HG02970 (cell line): Measurements from ENCODE around the gene PEDS1.
"Not testable (repeated sequence)": the region's sequence is repeated elsewhere in the genome, so short reads cannot be mapped to it uniquely, and the experiment has no call there.

ENCODE experiments used
- ATAC-seq: cut with Tn5 transposase; IDR thresholded peaks from one replicate; pipeline ENCODE4 v1.9.1; 2021; ENCODE audit warnings: mild to moderate bottlenecking, moderate library complexity, moderate number of reproducible peaks; ENCODE audit not compliant: unreplicated experiment, low FRiP score

The PEDS1 gene

DNA sequence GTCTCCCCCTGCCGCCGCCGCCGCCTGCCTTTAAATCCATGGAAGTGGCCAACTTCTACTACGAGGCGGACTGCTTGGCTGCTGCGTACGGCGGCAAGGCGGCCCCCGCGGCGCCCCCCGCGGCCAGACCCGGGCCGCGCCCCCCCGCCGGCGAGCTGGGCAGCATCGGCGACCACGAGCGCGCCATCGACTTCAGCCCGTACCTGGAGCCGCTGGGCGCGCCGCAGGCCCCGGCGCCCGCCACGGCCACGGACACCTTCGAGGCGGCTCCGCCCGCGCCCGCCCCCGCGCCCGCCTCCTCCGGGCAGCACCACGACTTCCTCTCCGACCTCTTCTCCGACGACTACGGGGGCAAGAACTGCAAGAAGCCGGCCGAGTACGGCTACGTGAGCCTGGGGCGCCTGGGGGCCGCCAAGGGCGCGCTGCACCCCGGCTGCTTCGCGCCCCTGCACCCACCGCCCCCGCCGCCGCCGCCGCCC lies 37.6 kb upstream of the PEDS1 start:
- ATAC-seq: peak; percentile 13

DNA sequence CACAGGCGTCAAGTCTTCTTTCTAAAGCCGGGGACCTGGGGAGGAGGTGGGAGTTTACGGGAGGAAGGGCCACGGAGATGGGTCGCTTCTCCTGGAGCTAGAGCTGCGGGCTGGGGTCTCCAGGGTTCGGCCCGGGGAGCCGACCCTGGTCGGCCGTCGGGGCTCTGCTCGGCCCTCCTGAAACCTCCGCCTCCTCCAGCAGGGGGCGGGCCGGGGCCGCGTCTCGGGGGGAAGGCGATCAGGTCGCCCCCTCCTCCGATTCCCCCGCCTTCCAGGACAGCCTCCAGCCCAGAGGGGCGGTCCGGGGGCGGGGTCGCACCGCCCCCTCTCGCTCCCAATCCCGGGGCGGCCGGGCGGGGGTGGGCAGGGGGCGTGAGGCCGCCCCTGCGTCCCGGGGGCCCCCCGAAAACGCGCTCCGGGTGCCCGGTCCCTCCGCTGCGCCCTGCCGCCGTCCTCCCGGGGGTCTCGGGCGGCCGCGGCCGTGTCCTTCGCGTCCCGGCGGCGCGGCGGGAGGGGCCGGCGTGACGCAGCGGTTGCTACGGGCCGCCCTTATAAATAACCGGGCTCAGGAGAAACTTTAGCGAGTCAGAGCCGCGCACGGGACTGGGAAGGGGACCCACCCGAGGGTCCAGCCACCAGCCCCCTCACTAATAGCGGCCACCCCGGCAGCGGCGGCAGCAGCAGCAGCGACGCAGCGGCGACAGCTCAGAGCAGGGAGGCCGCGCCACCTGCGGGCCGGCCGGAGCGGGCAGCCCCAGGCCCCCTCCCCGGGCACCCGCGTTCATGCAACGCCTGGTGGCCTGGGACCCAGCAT lies 36.9 kb upstream of the PEDS1 start, which contains the start of gene CEBPB:
Gene CEBPB (plus strand): TSS at position 580 of the 814 bp plus-strand sequence. CDS start 204 bp downstream, at position 784.
- peak; percentile 38 for ATAC-seq

DNA sequence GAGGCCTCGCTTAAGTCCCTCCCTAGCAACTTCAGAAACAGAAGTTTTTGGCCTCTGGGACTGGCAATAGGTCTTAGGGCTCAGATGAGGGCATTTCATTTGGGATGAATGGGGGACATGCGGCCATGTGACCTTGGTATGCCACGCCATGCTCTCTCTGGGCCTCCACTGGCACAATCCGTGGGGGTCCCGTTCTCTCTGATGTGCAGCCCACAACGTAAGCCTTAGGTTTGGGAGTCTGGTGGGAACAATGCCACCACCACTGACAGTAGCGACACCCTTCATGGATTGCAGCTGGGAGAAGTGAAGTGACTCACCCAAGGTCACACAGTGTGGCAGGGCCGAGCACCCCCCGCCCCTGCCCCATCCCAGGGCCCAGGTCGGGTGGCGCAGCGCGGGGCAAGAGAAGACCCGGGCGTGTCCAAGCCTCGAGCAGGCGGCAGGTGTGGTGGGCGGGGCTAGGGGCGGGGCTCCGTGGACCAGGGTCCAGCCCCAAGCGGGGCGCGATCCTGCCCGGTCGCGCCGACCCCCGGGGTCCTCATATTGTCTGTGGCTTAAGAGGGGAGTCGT lies 36.2 kb upstream of the PEDS1 start:
- ATAC-seq: no peak

DNA sequence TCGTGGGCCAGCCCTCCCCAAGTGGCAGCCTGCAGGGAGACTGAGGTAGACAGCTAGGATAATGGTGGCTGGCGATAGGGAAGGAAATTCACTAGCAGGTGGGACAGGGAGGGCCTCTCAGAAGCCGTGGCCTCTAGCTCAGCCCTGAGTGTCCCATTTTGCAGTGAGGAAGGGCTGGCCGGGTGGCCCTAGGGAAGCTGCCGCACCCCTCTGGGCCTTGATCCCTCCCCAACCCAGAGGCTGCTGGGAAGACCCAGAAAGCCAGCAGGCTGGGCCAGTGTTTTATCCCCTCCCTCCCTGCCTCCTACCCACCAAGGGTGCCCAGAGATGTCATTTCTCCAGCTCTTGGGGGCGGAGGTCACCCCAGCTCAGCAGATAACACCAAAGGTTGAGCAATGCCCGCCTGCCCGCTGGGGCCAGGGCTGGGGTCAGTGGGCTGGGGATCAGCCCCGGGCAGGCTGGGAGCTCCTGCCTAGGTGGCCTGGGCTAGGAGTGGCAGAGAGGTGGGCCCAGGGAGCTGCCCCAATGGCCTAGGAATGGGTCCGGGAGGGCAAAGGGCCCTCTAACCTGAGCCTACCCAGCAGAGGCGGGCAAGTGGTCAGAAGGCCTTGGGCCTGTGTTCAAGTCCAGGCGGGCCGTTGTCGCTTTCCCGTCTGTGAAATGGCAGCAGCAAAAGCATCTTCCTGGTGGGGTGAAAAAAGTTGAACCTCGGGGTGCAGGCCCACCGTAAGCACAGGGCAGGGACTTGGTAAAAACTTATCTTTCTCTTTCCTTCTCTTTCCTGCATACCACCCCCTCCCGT lies 35.6 kb upstream of the PEDS1 start:
- ATAC-seq: no peak

DNA sequence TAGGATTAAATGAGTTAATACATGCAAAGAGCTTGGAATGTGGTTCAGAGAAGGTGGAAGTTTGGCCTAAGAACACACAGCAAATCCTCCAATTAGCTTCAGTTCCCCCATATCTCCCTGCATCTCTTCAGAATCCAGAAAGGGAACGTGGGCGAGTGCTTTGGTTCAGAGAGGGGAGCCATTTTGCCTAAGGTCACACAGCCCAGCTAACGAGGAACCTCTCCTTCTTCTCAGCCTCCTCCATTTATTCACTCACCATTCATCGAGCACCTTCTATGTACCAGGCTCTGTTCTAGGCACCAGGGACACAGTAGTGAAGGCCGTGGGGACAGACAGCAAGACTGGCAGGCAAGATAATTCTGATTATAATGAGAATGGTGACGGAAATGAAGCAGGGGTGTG lies 34.8 kb upstream of the PEDS1 start:
- no peak for ATAC-seq

DNA sequence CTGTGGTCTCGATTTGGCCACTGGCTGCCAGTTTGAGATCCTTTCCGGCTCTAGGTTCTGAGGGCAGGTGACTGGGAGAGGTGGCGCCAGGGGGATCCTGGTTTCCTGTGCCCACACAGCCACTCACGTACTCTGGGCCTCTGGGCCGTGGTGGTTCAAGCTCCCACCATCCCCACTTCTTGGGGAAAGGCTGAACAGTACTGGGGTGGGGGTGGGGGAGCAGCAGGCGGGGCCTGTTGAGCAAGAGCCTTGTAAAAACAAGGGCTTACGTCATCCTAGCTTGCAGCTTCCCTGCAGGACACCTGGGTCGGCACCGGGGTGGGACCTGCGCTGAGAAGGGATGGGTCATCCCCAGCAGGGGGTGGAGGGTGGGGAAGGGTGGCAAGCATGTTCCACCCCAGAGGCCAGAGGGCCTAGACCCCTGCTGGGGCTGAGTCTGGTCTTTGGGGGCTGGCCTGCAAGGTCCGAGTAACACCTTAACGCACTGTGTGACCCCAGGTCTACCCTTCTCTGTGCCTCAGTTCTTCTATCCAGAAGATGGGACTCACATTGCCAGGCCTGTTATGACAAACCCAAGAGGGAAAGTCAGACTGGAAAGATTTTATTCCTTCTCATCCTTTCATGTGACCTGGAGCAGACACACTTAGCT lies 34.0 kb upstream of the PEDS1 start:
- ATAC-seq: no peak

DNA sequence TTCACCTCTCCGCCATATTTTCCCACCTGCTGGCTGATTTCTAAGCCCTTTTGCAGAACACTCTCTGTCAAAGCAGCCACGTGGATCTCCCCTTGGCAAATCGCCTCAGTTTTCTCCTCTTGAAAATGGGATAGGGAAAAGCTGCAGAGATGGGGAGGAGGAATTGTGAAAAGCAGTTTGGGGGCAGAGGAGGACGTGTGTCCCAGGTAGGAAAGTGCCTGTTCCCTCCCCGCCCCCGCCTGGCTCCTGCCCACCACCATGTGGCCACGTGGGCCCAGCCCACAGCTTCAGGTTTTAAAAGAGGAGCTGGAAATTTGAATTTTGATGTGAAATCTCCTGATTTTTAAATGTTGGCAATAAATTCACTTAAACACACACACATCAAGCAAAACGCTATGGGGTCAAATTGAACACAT lies 33.5 kb upstream of the PEDS1 start:
- ATAC-seq: no peak

DNA sequence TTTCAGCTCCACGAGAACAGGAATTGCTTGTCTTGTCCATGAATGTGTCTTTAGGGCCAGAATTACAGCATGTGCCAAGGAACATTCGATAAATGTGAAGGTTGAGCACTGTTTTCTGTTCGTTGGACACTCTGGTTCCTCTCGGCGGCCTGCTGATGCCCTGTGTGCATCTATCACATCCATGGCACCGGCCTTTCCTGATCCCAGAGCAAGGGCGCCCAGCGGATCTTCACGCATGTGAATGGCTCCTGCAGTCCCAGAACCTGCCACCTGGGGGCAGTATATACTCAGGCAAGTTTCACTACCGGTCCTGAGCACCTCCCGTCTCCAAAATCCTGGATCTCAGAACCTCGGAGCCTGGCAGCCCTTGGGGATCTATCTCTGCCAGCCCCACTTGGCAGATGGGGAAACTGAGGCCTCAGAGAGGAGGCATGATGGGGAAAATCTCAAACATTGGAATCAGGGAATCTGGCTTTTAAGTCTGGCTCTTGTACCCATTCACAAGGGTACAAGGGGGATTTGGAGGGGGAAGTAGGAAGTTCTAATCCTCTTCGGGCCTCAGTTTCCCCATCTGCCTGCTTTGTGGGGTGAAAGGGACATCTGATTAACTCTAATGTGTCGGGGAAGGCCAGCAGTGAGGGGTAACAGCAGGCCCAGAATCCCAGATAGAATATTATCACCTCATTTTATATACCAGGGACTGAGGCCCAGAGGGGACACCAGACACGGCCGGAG lies 32.8 kb upstream of the PEDS1 start:
- ATAC-seq: no peak

DNA sequence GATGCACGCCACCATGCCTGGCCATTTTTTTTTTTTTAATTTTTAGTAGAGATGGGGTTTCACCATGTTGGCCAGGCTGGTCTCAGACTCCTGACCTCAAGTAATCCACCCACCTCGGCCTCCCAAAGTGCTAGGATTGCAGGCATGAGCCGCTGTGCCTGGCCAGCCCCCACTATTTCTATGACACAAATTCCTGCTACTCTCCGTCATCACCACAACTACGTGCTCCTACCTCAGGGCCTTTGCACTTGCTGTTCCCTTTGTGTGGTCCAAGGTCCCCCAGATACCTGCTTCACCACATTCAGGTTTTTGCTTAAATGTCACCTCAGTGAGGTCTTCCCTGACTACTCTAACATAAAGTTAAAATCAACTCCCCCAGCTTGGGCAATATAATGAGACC lies 31.9 kb upstream of the PEDS1 start:
- no peak for ATAC-seq

DNA sequence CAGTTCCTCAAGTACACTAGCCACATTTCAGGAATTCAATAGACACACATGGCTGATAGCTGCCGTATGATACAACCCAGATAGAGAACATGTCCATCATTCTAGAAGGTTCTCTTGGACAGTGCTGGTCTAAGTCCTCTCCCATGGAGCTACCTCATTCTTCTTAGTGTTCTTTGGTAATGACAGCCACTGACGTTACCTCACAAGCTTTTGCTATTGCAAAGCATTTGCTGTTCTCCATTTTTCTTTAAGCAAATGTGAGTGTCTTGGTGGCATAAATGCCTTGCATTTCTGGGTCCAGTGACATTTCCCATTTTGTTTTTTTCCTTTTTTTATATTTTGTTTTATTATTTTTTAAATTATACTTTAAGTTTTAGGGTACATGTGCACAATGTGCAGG lies 28.8 kb upstream of the PEDS1 start:
- ATAC-seq: no peak

DNA sequence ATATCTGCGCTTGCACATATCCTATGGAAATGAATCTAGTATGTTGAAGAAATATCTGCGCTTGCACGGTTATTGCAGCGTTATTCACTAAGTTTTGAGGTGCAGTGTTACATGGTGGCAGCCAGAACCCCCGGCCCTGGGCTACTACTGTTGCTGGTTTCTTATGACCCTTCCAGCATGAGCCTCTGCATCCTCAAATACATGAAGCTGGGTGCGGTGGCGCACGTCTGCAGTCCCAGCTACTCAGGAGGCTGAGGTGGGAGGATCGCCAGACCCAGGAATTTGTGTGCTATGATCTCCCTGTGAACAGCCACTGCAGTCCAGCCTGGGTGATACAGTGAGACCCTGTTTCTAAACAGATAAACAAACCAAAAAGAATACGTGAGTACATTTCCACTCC lies 27.8 kb upstream of the PEDS1 start:
- no peak for ATAC-seq

DNA sequence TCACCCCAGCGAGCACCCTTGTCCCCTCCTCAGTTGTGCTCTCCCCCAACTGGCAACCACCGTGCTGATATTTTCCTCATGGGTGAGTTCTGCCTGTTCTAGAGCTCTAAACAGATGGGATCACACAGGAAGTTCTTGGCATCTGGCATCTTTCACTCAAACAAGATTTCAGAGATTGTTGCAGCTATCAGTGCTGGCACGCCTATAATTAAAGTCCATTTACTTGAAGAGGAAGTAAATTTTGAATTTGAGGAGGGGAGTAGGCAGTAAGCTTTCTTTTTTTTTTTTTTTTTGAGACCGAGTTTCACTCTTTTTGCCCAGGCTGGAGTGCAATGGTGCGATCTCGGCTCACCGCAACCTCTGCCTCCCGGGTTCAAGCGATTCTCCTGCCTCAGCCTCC lies 25.1 kb upstream of the PEDS1 start:
- ATAC-seq: not testable (repeated sequence)

DNA sequence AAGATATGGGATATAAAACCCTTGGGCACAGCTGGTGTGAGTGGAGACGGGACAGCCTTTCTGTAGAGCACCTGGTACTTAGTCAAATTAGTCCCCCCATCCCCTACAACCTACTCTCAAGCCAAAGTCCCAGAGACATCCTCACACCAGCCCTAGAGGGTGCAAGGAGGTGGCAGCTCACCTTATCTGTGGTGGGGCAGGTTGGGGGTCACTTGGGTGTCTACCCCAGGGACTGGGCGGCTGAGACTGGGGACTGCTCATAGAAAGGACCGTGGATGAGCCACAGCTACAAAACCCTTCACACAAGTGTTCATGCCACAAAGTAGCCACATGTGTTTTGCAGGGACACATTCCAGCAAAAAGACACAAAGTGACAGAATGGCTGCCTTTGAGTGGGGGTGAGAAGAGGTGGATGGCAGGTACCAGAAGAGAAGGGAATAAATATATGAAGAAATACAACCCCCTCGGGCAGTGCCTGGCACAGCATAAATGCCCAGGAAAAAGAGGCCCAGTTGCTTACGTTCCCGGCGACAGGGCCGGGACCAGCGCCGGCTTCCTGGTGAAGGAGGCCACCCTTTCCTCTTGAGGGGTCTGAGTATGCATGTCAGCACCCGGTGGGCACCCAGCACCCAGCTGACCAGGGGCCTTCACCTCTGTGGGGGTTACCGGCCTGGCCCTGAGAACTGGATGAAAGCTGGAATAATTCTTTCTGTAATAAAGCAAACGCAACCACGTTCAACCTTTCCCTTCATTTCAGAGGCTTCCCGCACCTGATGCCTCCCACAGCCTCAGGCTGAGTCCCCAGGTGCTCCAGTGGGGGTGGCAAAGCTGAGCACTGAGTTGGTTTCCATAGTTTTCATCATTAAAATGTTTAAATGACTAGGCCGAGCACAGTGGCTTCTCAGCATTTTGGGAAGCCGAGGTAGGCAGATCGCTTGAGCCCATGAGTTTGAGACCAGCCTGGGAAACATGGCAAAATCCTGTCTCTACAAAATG lies 22.7 kb upstream of the PEDS1 start:
- ATAC-seq: no peak

DNA sequence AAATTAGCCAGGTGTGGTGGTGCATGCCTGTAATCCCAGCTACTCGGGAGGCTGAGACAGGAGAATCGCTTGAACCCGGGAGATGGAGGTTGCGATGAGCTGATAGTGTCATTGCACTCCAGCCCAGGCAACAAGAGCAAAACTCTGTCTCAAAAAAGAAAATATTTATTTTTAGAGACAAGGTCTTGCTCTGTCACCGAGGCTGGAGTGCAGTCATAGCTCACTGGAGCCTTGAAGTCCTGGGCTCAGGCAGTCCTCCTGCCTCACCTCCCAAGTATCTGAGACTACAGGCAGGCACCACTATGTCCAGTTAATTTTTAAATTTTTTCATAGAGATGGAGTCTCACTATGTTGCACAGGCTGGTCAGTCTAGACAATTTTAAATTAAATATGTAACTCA lies 20.9 kb upstream of the PEDS1 start:
- no peak for ATAC-seq

DNA sequence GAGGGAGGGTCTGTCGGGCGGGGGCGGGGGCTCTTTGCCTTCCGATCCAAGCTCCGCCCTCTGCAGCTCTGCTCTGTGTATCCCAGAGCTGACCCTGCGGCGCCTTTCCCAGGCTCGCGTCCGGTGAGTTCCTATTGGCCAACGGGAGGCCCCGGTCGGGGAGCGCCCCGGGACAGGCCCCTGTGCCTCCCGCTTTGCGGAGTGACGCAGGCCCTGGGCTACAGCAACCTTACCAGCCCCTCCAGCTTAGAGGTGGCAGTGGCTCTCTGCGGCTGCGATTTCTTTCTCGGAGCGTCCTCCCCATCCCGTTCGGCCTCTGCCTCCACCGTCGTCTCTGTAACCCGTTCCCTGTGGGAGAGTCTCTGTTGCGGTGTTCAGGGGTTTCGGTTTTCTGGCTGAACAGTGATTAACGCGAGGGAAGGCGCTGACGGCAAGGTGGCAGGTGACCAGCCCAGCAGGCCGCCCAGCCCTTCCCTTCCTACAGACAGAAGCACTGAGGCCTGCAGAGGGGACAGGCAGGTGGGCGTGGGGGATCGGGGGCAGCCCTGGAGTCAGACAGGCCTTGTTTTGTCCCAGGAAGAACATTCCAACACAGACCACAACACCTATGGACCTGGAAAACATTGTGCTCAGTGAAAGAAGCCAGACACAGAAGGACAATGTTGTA lies 19.0 kb upstream of the PEDS1 start:
- ATAC-seq: no peak

DNA sequence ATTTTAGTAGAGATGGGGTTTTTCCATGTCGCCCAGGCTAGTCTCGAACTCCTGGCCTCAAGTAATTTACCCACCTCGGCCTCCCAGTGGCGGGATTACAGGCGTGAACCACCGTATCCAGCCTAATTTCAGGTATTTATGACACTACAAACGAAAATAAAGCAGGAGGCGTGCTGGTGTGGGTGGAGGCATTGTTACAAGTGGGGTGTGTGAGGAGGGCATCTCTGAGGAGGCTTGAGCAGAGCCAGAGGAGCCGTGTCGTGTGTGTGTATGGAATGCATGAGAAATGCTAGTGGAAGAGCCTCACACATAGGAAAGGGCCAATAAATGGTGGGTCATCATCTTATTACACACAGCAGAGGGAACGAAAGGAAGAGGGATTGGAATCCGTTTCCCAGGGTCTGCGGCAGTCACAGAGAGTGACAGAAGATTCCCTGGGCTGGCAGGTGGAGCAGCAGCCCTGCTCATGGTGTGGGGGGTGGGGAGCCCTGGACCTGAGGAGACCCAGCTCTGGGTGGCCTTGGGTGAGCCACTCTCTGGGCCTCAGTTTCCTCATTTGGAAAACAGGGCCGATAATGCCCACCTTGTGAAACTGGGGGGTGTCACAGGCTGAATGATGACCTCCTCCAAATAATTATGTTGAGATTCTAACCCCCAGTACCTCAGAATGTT lies 17.2 kb upstream of the PEDS1 start:
- ATAC-seq: no peak

DNA sequence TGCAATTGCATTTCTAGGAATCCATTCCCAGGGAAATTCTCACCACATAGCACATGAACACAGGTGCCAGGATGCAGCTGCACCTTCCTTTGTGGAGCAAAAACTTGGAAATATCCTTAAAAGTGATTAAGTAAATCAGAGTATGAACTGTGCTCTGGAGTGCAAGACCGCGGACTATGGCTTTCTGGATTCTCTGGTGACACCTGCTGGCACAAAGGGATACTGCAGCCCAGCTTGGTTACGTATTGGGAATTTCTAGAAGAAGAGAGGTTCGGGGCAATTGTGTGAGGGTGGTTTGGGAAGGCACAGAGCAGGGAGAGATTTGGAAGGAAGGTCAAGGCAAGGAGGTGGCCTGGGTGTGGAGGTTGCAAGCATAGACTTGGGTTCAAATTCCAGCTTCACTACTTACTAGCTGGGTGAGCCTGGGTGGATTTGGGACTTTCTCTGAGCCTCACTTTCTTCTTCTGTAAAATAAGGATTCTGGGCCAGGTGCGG lies 15.9 kb upstream of the PEDS1 start:
- ATAC-seq: no peak
